ENCODE measurements around the gene IDH3G.

GRCh38 chrX:153765138-153766079 lies 28.8 kb downstream of the IDH3G start:
- TF ChIP-seq CTCF (IDR thresholded peaks at IDR 0.05) (no peak), POLR2A (IDR thresholded peaks at IDR 0.05) (no peak)
